Activated T-helper 2 cell treated with anti-CD3 and anti-CD28 coated beads, Interferon-gamma antibody, Interleukin-2, Interleukin-4, amounts not matched to agents 10 μg/mL and 5 μg/mL and 100 μg/mL, durations not matched to agents 14 hours and 24 hours and 36 hours (primary cell): ENCODE measurements around the gene LINC01488. TPM values are rescaled to one million over a fixed set of nuclear protein-coding genes. Genes with fewer than 3 reads are reported as not detected.

Experiments
- DNase-seq: peaks from one replicate; pipeline ENCODE4 v3.0.0; 2021; ENCODE audit warnings: low spot score
- H3K27ac Mint-ChIP-seq: one replicate; pipeline ENCODE4 v1.8.0; 2021; ENCODE audit warnings: mixed read lengths
- H3K27me3 Mint-ChIP-seq: one replicate; pipeline ENCODE4 v1.8.0; 2021; ENCODE audit warnings: low read depth, mixed read lengths
- H3K36me3 Mint-ChIP-seq: one replicate; pipeline ENCODE4 v1.8.0; 2021; ENCODE audit warnings: low read depth, mixed read lengths
- H3K4me1 Mint-ChIP-seq: one replicate; pipeline ENCODE4 v1.8.0; 2021; ENCODE audit warnings: low read depth, mixed read lengths
- H3K4me3 Mint-ChIP-seq: one replicate; pipeline ENCODE4 v1.8.0; 2021; ENCODE audit warnings: low read depth, mild to moderate bottlenecking, moderate library complexity, mixed read lengths
- H3K9me3 Mint-ChIP-seq: one replicate; pipeline ENCODE4 v1.8.0; 2021; ENCODE audit warnings: mixed read lengths
- intact Hi-C: fragments of 100-400 bp; cut with micrococcal nuclease; formaldehyde crosslinking; loops from one replicate; pipeline ENCODE4 v1.15.1; 2023
- total RNA-seq: library from RNA; stranded (reverse); gene quantifications from 2 replicates; pipeline ENCODE4 v1.2.3, GENCODE V29; 2022

LINC01488 gene
- total RNA-seq, 1 donor from 2014 or later, result not detected

DNA sequence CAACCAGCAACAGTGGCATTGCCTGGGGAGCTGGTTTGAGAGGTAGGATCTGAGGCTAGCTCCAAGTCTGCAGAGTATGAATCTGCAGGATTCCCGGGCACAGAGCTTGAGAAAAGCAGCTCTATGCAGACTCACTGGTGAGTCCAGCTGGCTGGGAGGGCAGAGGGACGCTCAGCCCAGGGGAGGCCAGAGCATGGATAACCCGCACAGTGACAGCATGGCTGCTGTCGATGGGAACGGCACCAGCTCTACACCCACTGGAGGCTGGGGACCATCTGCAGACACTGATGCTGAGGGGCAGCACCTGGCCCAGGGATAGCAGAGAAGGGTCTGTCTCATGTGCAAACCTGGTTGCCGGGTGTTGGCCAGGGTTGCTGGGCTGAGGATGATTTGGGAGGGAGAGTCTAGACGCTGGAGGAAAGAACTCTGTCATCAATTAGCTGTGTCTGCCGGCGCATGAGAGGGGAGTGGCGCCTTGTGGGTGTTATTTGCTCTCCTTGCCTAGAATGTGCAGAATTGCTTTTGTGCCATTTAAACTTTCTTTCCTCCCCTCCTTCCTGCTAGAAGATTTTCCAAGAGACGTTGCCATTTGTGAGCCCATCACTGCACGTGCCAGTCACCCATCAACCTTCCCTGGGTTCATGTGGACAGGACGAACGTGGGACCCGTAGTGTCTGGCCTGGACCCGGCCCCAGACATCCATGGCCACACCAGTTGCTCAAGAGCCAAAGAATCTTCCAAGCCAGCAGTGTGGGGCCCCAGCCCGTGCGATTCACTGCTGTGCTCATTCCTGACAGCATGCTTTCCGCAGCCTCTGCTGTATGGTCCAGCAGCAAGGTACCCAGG is 19.1 kb upstream of the LINC01488 start:
- no peak for DNase-seq
- no peaks in the 10 kb centered on the region for H3K36me3 Mint-ChIP-seq
- no peak overlapping the region for H3K27ac Mint-ChIP-seq
- peaks cover 4% of the 10 kb centered on the region for H3K27me3 Mint-ChIP-seq
- intact Hi-C loops, result no loop called here
- H3K4me3 Mint-ChIP-seq, result no peak overlapping the region
- H3K9me3 Mint-ChIP-seq, result peaks cover 15% of the 10 kb centered on the region
- H3K4me1 Mint-ChIP-seq, result no peaks in the 10 kb centered on the region

DNA sequence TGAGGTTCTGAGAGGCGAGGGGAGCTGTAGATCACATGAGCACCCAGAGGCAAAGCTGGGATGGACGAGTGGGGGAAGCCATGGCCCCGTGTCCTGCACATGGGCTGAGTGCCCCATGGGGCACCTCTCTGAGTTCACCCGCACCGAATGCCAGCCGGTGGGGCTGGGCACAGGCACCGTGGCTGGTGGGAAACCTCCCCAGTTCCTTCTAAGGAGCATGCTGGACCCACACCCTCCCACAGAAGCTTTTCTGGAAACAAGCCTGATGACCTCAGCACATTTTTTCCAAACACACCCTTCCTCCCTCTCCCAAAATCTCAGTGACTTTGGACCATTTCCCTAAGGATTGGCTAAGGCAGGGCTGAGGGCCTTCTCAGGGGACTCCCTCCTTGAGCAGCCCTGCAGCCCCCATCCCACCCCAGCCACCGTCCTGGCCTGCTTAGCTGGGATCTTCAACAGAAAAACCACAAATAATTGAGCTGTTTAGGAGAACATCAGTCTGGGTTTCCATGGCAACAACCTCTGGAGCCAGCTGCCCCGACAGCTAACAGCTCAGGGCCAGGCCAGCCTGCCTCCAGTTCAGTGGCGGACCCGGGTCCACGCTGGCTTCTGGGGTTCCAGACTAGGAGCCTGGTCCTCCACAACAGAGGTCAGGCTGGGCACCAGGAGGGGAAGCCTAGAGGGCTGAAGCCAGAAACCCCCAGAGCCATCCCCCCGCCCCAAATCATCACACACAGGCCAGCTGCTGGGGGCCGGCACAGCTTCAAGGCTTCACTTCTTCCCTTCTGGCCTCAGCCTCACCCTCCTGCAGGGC is 18.1 kb upstream of the LINC01488 start:
- no peak for DNase-seq
- intact Hi-C loops, result no loop called here
- Mint-ChIP-seq H3K4me1 (no peaks in the 10 kb centered on the region), H3K4me3 (no peak overlapping the region), H3K36me3 (no peaks in the 10 kb centered on the region), H3K27ac (no peak overlapping the region), H3K9me3 (peaks cover 7% of the 10 kb centered on the region), H3K27me3 (no peaks in the 10 kb centered on the region)

DNA sequence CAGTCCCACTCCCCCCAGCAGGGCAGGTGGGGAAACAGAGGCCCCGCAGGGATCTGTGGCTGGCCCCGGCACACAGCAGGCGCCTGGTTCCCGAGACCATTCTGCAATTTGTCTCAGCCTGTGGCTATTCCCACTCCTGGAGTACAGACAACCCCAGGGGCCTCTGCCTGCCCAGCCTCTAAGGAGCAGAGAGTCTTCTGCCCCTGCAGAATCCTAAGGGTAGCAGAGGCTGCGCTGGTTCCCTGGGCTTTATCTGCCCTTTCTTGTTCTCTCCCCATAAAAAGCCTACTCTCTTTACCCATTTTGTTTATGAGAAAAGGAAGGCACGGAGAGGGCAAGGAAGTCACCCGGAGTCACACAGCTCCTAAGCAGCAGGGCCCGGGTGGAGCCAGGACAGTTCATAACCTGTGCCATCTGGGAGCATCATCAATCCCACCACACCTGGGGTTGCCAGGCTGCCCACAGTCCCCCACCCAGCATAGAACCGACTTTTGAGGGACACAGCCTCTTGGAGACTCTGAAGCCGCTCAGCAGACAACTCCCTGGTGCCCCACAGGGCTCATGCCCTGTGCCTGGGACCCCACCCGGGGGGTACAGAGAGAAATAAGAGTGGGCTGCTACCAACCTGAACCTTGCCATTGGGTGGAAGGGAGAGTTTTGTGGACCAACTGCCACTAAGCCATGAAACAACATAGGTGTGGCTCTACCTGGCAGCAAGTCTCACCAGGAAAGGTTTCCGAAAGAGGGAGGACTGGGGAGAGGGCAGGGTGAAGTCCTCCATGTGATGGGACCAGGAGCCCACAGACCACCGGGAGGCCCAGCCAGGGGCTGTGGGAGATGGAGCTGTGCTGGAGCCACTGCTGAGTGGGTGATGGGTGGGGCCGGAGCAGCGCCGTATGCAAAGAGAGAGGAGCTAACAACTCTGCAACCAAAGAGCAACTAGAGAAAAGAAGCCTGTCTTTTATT is 17.2 kb upstream of the LINC01488 start:
- DNase-seq, result no peak
- H3K27me3 Mint-ChIP-seq, result no peaks in the 10 kb centered on the region
- H3K4me1 Mint-ChIP-seq, result no peaks in the 10 kb centered on the region
- H3K27ac Mint-ChIP-seq, result no peak overlapping the region
- no peaks in the 10 kb centered on the region for H3K36me3 Mint-ChIP-seq
- intact Hi-C loops, result no loop called here
- H3K9me3 Mint-ChIP-seq, result peaks cover 7% of the 10 kb centered on the region
- H3K4me3 Mint-ChIP-seq, result no peak overlapping the region

DNA sequence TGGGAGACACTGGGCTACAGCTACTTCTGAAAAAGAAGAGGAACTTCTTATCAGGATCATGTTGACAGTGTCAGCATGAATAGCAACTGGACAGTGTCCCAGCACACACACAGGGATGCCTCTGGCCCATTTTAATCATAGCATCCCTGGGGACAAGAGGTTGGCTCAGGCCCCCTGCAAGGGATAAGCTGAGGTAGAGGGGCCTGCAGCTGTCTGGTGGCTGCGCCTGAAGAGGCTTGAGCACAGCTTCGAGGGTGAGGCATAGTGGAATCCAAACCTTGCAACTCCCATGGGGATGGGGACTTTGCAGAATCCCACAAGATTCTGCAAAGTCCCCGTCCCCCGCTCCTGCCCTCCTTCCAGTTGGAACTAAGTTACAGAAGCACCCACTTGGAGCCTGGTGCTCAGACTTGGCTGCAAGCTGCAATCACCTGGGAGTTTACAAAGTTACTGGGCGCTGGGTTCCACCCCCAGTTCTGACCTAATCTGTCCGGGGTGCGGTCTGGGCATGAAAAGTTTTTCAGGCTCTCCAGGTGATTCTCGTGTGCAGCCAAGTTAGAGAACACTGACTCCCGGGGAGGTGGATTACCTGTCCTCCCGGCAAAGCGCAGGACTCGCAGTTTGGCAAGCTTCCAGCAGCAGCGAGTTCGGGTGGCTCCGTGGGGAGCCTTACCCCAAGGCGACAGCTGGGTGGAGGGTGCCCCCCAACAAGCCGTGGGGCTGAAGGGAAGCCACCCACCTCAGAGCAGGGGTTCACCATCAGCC is 16.0 kb upstream of the LINC01488 start:
- intact Hi-C loops, result no loop called here
- no peak for DNase-seq
- Mint-ChIP-seq H3K36me3 (no peaks in the 10 kb centered on the region), H3K27ac (no peak overlapping the region), H3K4me3 (no peak overlapping the region), H3K9me3 (peaks cover 7% of the 10 kb centered on the region), H3K4me1 (no peaks in the 10 kb centered on the region), H3K27me3 (no peaks in the 10 kb centered on the region)

DNA sequence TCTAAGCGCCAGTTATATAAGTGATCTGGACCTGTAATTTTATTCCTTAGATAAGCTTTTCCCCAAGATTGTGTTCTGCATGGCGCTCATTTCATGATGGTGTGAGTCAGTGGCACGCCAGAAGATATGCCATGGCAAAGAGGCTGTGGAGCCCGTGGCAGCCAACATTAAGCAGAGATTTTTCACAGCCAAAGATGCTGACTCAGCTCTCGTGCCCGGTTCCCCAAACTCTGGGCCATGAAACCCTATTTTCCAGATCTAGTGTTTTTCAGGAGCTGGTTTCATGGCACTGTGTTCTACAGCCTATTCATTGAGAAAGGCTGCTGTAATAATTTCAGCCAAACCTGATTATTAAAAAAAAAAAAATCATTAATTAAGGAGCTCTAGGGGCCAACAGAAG is 15.4 kb upstream of the LINC01488 start:
- no peaks in the 10 kb centered on the region for H3K4me1 Mint-ChIP-seq
- H3K4me3 Mint-ChIP-seq, result no peak overlapping the region
- intact Hi-C loops, result no loop called here
- H3K36me3 Mint-ChIP-seq, result no peaks in the 10 kb centered on the region
- no peak for DNase-seq
- H3K9me3 Mint-ChIP-seq, result peaks cover 4% of the 10 kb centered on the region
- no peaks in the 10 kb centered on the region for H3K27me3 Mint-ChIP-seq
- H3K27ac Mint-ChIP-seq, result no peak overlapping the region

DNA sequence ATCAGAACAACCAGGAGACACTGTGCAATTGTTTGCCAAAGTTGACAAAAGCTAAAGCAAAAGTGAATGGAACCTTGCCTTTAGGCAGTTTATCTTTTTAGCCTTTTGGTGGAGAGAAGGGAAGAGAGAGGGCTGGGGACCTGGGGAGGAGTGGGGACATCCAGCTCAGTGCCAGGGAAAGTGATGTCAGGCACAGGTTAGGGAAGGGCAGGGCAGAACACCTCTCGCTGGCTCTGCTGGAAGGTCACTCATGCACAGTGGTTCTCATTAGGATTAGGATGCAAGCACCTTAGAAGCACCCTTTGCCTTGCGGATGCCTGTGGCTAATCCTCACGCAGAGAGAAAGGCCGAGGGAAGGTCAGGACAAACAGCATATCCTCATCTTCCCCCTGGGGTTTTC is 14.3 kb upstream of the LINC01488 start:
- Mint-ChIP-seq H3K27me3 (no peaks in the 10 kb centered on the region), H3K4me3 (no peak overlapping the region), H3K4me1 (no peaks in the 10 kb centered on the region), H3K9me3 (no peaks in the 10 kb centered on the region), H3K36me3 (no peaks in the 10 kb centered on the region), H3K27ac (no peak overlapping the region)
- no peak for DNase-seq
- intact Hi-C loops, result no loop called here

DNA sequence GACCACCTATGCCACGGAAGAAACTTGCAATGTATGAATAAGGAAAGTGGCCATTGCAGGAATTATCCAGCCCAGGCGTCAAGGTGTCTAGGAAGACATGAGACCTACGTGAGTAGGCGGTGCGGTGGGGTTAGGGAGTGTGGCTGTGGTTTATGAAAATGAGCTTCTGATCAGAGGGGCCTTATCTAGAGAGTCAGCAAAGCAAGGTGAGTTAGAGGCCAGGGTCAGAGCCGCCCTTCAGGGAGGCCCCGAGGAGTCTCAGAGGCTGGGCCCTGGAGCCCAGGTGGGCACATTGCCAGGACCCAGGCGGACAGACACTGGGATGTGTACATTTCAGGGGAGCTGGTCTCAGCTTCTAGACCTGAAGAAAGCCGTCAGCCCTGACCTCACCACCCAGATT is 13.8 kb upstream of the LINC01488 start:
- Mint-ChIP-seq H3K4me3 (no peak overlapping the region), H3K4me1 (no peaks in the 10 kb centered on the region), H3K9me3 (no peaks in the 10 kb centered on the region), H3K27me3 (no peaks in the 10 kb centered on the region), H3K27ac (no peak overlapping the region), H3K36me3 (no peaks in the 10 kb centered on the region)
- intact Hi-C loops, result no loop called here
- DNase-seq, result no peak

DNA sequence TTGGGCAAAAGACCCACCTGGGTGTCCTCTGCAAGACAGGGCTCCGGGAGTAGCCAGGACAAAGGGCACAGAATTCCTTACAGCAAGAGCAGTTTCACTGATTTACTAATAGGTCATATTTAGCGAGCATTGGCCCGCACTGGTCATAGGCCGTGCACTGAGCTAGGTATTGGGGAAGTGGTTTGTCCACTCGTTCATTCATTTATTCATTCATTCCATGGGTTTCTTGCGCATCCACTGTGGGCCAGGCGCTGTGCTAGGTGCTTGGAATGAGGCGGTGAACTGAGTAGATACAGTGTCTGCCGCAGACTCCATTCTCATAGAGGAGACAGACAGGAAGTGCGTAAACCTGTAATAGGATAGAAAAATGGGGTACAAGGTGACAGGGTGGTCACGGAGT is 13.2 kb upstream of the LINC01488 start:
- no peak overlapping the region for H3K4me3 Mint-ChIP-seq
- H3K36me3 Mint-ChIP-seq, result no peaks in the 10 kb centered on the region
- H3K27ac Mint-ChIP-seq, result no peak overlapping the region
- H3K4me1 Mint-ChIP-seq, result no peaks in the 10 kb centered on the region
- DNase-seq, result no peak
- H3K27me3 Mint-ChIP-seq, result no peaks in the 10 kb centered on the region
- intact Hi-C loops, result no loop called here
- H3K9me3 Mint-ChIP-seq, result no peaks in the 10 kb centered on the region

DNA sequence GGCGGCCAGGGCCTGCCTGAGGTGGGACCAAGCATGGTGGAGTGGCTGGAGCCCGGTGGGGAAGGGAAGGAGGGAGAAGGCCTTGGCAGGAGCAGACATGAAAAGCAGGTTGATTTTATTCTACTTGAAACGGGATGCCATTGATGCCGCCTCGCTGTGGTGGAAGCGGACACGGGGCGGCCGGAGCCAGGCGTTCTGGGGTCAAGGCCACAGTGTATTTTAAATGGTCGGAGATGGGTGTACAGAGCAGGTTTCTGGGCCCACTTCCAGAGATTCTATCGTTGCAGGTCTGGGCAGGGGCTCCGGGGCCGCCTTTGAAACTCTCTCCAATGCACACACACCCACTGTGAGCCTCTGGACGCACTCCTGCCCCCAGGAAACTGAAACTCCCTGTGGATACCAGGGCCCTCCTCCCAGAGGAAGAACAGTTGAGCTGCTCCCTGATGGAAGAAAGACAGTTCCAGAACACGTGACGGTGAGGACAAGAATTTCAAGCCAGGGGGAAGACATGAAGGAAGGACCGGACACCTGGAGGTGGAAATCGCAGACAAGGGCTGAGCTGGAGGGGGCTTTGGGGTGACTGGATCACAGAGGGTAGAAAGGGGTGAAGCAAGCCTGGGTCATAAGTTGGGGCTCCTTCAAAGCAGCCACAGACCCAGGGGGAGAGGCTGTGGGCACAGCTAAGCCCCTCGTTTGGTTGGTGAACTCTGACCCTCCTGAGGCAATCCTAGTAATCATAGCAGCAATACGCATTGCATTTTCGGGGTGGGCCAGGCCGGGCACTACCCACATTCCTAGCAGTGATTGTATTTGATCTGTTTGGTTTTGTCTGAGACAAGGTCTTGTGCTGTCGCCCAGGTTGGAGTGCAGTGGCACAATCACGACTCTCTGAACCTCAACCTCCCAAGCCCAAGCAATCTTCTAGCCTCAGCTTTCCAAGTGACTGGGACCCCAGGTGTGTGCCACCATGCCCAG is 12.3 kb upstream of the LINC01488 start:
- H3K4me3 Mint-ChIP-seq, result no peak overlapping the region
- no peaks in the 10 kb centered on the region for H3K27me3 Mint-ChIP-seq
- no peaks in the 10 kb centered on the region for H3K36me3 Mint-ChIP-seq
- no peaks in the 10 kb centered on the region for H3K4me1 Mint-ChIP-seq
- intact Hi-C loops, result no loop called here
- H3K9me3 Mint-ChIP-seq, result no peaks in the 10 kb centered on the region
- H3K27ac Mint-ChIP-seq, result no peak overlapping the region
- DNase-seq, result no peak

DNA sequence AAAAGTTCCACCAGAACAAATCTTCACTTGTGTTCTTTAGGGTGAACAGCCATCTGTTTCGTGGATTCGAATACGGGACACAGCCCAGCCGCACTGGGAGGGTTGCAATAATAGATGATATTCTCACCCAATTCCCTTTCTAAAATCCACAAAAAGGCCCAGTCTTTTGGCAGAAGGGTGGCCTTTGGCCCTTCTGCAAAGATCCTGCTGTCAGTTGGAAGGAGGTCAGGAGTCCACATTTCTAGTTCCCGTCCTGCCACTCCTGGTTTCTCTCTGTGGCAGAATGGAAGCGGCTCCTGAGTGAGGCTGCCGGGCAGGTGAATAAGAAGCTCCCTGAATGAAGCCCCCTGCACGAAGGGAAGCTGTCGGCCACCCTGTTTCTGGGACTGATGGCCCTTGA is 11.2 kb upstream of the LINC01488 start:
- H3K27me3 Mint-ChIP-seq, result no peaks in the 10 kb centered on the region
- no peak overlapping the region for H3K27ac Mint-ChIP-seq
- H3K4me3 Mint-ChIP-seq, result no peak overlapping the region
- no peaks in the 10 kb centered on the region for H3K36me3 Mint-ChIP-seq
- intact Hi-C loops, result no loop called here
- no peak for DNase-seq
- H3K9me3 Mint-ChIP-seq, result no peaks in the 10 kb centered on the region
- no peaks in the 10 kb centered on the region for H3K4me1 Mint-ChIP-seq
